Right lobe of liver (tissue), 4 donors: Measurements from ENCODE around the gene MED26.

Source experiments
- CTCF ChIP-seq, 4 donors: fragments of 200-600 bp in 3 of 4; fragments of 450-650 bp in 1 of 4; IDR thresholded peaks; one replicate each; pipeline versions ENCODE4 v1.5.1 to v1.8.0; 2016 to 2022; ENCODE audit warnings: antibody characterized with exemption in 4 of 4, mild to moderate bottlenecking in 2 of 4
- POLR2A ChIP-seq: fragments of 450-650 bp; IDR thresholded peaks from one replicate; pipeline ENCODE4 v1.6.1; 2017; ENCODE audit warnings: antibody characterized with exemption, mild to moderate bottlenecking
- donor health status: DM: no; HTN: no; CAD: no.
- donor health status: DM: no; HTN: no; CAD: no.
- donor health status: DM: no; HTN: yes; CAD: no.

GRCh38 chr19:16559780-16560276 lies 68.2 kb downstream of the MED26 start:
- TF ChIP-seq CTCF (IDR thresholded peaks at IDR 0.05) (no peak), POLR2A (no peak)
